GM21717 (cell line): ENCODE data around the gene STPG4.
"Not testable (repeated sequence)": the region's sequence is repeated elsewhere in the genome, so short reads cannot be mapped to it uniquely, and the experiment has no call there.

ENCODE experiments used
- ATAC-seq: cut with Tn5 transposase; IDR thresholded peaks from one replicate; pipeline ENCODE4 v1.9.1; 2021; ENCODE audit warnings: mild to moderate bottlenecking, moderate library complexity; ENCODE audit not compliant: unreplicated experiment

The STPG4 gene

GRCh38 chr2:47173986-47174732 lies 19.1 kb upstream of the STPG4 start:
- no peak for ATAC-seq

GRCh38 chr2:47172922-47173695 lies 18.0 kb upstream of the STPG4 start:
- no peak for ATAC-seq

GRCh38 chr2:47172156-47172921 lies 17.2 kb upstream of the STPG4 start:
- no peak for ATAC-seq

- ATAC-seq, result no peak
These were observed 14.7 kb upstream of the STPG4 start for GRCh38 chr2:47169784-47170183.

GRCh38 chr2:47168895-47169294 lies 13.8 kb upstream of the STPG4 start:
- ATAC-seq, result not testable (repeated sequence)

- no peak for ATAC-seq
These were observed 12.0 kb upstream of the STPG4 start for GRCh38 chr2:47167149-47167548.

- no peak for ATAC-seq
These were observed 10.0 kb upstream of the STPG4 start for GRCh38 chr2:47165001-47165555.

- no peak for ATAC-seq
These were observed 7.7 kb upstream of the STPG4 start for GRCh38 chr2:47162780-47163179.

- no peak for ATAC-seq
These were observed 6.4 kb upstream of the STPG4 start for GRCh38 chr2:47161475-47161874.

- no peak for ATAC-seq
These were observed 5.6 kb upstream of the STPG4 start for GRCh38 chr2:47160660-47161059.

GRCh38 chr2:47160211-47160610 lies 5.1 kb upstream of the STPG4 start:
- ATAC-seq, result no peak

GRCh38 chr2:47159627-47160026 lies 4.5 kb upstream of the STPG4 start:
- ATAC-seq, result no peak

GRCh38 chr2:47158576-47158975 lies 3.5 kb upstream of the STPG4 start:
- ATAC-seq, result no peak

GRCh38 chr2:47152803-47153202 lies 2.3 kb downstream of the STPG4 start:
- no peak for ATAC-seq

GRCh38 chr2:47150175-47150574 lies 4.9 kb downstream of the STPG4 start:
- no peak for ATAC-seq

GRCh38 chr2:47147021-47147420 lies 8.1 kb downstream of the STPG4 start:
- ATAC-seq, result no peak

- ATAC-seq, result no peak
These were observed 9.6 kb downstream of the STPG4 start for GRCh38 chr2:47145466-47145865.

- ATAC-seq, result no peak
These were observed 13.6 kb downstream of the STPG4 start for GRCh38 chr2:47141520-47141919.

- no peak for ATAC-seq
These were observed 20.6 kb downstream of the STPG4 start for GRCh38 chr2:47134386-47135090.

- no peak for ATAC-seq
These were observed 22.1 kb downstream of the STPG4 start for GRCh38 chr2:47133046-47133445.
